ENCODE measurements around the gene GMPR.
A peak's percentile ranks its signal among the peaks of the same experiment; 100 is the strongest.

GMPR gene

GRCh38 chr6:16251706-16252105, 13.3 kb downstream of the GMPR start:
- no peak for TF ChIP-seq CTCF (IDR thresholded peaks at IDR 0.05)
- no peak for DNase-seq
- H3K27me3 ChIP-seq, result no peaks in the 10 kb centered on the region
- H3K27ac ChIP-seq, result no peak overlapping the region
- H3K4me3 ChIP-seq, result no peak overlapping the region
- H3K9me3 ChIP-seq, result no peaks in the 10 kb centered on the region
- H3K4me1 ChIP-seq, result no peaks in the 10 kb centered on the region
- intact Hi-C loops (cut with DNase I; ENCODE audit: low total_unique reads), result no loop called here
- H3K36me3 ChIP-seq, result peaks cover 47 to 62% (median 58%) of the 10 kb centered on the region in 3 donors

- Histone ChIP-seq H3K4me3 (no peak overlapping the region), H3K36me3 (peaks cover 36 to 53% (median 51%) of the 10 kb centered on the region in 3 donors), H3K27me3 (no peaks in the 10 kb centered on the region), H3K27ac (no peak overlapping the region), H3K9me3 (no peaks in the 10 kb centered on the region), H3K4me1 (peaks cover 0 to 2% (median under 1%) of the 10 kb centered on the region in 4 donors)
- no peak for TF ChIP-seq CTCF (IDR thresholded peaks at IDR 0.05)
- intact Hi-C loops (cut with DNase I; ENCODE audit: low total_unique reads), result no loop called here
- peak in 1 of 2 donors; percentile 17 for DNase-seq
Observed at GRCh38 chr6:16252686-16253299, 14.4 kb downstream of the GMPR start.

GRCh38 chr6:16253399-16254144, 15.2 kb downstream of the GMPR start:
- H3K4me1 ChIP-seq, result peaks cover 0 to 9% (median 6%) of the 10 kb centered on the region in 4 donors
- DNase-seq, result peak in 1 of 2 donors; percentile 33
- H3K36me3 ChIP-seq, result peaks cover 34 to 52% (median 51%) of the 10 kb centered on the region in 3 donors
- H3K27ac ChIP-seq, result no peak overlapping the region
- intact Hi-C loops (cut with DNase I; ENCODE audit: low total_unique reads), result no loop called here
- no peak for TF ChIP-seq CTCF (IDR thresholded peaks at IDR 0.05)
- no peak overlapping the region for H3K4me3 ChIP-seq
- no peaks in the 10 kb centered on the region for H3K9me3 ChIP-seq
- H3K27me3 ChIP-seq, result no peaks in the 10 kb centered on the region

GRCh38 chr6:16254535-16254934, 16.1 kb downstream of the GMPR start:
- no peaks in the 10 kb centered on the region for H3K9me3 ChIP-seq
- intact Hi-C loops (cut with DNase I; ENCODE audit: low total_unique reads), result no loop called here
- no peaks in the 10 kb centered on the region for H3K27me3 ChIP-seq
- peaks cover 31 to 52% (median 51%) of the 10 kb centered on the region in 3 donors for H3K36me3 ChIP-seq
- DNase-seq, result peak in 1 of 2 donors; percentile 5
- H3K4me3 ChIP-seq, result no peak overlapping the region
- peaks cover 0 to 14% (median 9%) of the 10 kb centered on the region in 4 donors for H3K4me1 ChIP-seq
- TF ChIP-seq CTCF (IDR thresholded peaks at IDR 0.05), result no peak
- H3K27ac ChIP-seq, result no peak overlapping the region

- H3K36me3 ChIP-seq, result peaks cover 12 to 33% (median 31%) of the 10 kb centered on the region in 3 donors
- intact Hi-C loops (cut with DNase I; ENCODE audit: low total_unique reads), result no loop called here
- no peak for DNase-seq
- no peak for TF ChIP-seq CTCF (IDR thresholded peaks at IDR 0.05)
- no peak overlapping the region for H3K4me3 ChIP-seq
- no peak overlapping the region for H3K27ac ChIP-seq
- peaks cover 0 to 14% (median 9%) of the 10 kb centered on the region in 4 donors for H3K4me1 ChIP-seq
- H3K9me3 ChIP-seq, result no peaks in the 10 kb centered on the region
- no peaks in the 10 kb centered on the region for H3K27me3 ChIP-seq
Observed at GRCh38 chr6:16256781-16257180, 18.4 kb downstream of the GMPR start.

Measured in tibial artery (tissue), 4 donors.